Measurements from ENCODE around the gene ZCWPW1.
"Not testable (repeated sequence)": the region's sequence is repeated elsewhere in the genome, so short reads cannot be mapped to it uniquely, and the experiment has no call there.

The ZCWPW1 gene

GRCh38 chr7:100400656-100401055, 27.8 kb downstream of the ZCWPW1 start:
- no peak for DNase-seq (ENCODE audit: low spot score)

- DNase-seq (ENCODE audit: low spot score): no peak
Measured at GRCh38 chr7:100400041-100400440, 28.5 kb downstream of the ZCWPW1 start.

- no peak for DNase-seq (ENCODE audit: low spot score)
Measured at GRCh38 chr7:100398239-100398638, 30.3 kb downstream of the ZCWPW1 start.

- no peak for DNase-seq (ENCODE audit: low spot score)
Measured at GRCh38 chr7:100397315-100398081, 31.0 kb downstream of the ZCWPW1 start.

GRCh38 chr7:100396421-100396982, 32.0 kb downstream of the ZCWPW1 start:
- DNase-seq (ENCODE audit: low spot score): no peak

- no peak for DNase-seq (ENCODE audit: low spot score)
Measured at GRCh38 chr7:100394077-100394476, 34.4 kb downstream of the ZCWPW1 start.

GRCh38 chr7:100393233-100393905, 35.1 kb downstream of the ZCWPW1 start:
- no peak for DNase-seq (ENCODE audit: low spot score)

- DNase-seq (ENCODE audit: low spot score): no peak
Measured at GRCh38 chr7:100390286-100391009, 38.1 kb downstream of the ZCWPW1 start.

GRCh38 chr7:100389437-100390088, 38.9 kb downstream of the ZCWPW1 start:
- DNase-seq (ENCODE audit: low spot score): no peak

GRCh38 chr7:100387695-100388094, 40.8 kb downstream of the ZCWPW1 start:
- DNase-seq (ENCODE audit: low spot score): no peak

- no peak for DNase-seq (ENCODE audit: low spot score)
Measured at GRCh38 chr7:100386940-100387339, 41.6 kb downstream of the ZCWPW1 start.

- no peak for DNase-seq (ENCODE audit: low spot score)
Measured at GRCh38 chr7:100384628-100385294, 43.7 kb downstream of the ZCWPW1 start.

GRCh38 chr7:100382234-100382853, 46.2 kb downstream of the ZCWPW1 start:
- DNase-seq (ENCODE audit: low spot score): not testable (repeated sequence)

GRCh38 chr7:100381531-100382233, 46.8 kb downstream of the ZCWPW1 start:
- not testable (repeated sequence) for DNase-seq (ENCODE audit: low spot score)

GRCh38 chr7:100380196-100380595, 48.3 kb downstream of the ZCWPW1 start:
- DNase-seq (ENCODE audit: low spot score): no peak

GRCh38 chr7:100378114-100378755, 50.3 kb downstream of the ZCWPW1 start:
- DNase-seq (ENCODE audit: low spot score): no peak

GRCh38 chr7:100376066-100376465, 52.4 kb downstream of the ZCWPW1 start:
- no peak for DNase-seq (ENCODE audit: low spot score)

GRCh38 chr7:100374601-100375000, 53.9 kb downstream of the ZCWPW1 start:
- DNase-seq (ENCODE audit: low spot score): no peak

GRCh38 chr7:100373870-100374598, 54.5 kb downstream of the ZCWPW1 start:
- DNase-seq (ENCODE audit: low spot score): not testable (repeated sequence)

All from hepatic stellate cell (primary cell).